ENCODE results near the gene SAMD10. TPM values are rescaled to one million over a fixed set of nuclear protein-coding genes. Genes with fewer than 3 reads are reported as not detected.

The SAMD10 gene
- total and polyA plus RNA-seq, 2 experiments from 2014 or later: 1.6 to 11.0 TPM

- Histone ChIP-seq H3K4me2 (no peak overlapping the region), H3K36me3 (replicated peaks; ENCODE audit: insufficient read depth, low read depth) (no peaks in the 10 kb centered on the region)
- WGBS (ENCODE audit: low lambda C conversion rate, missing lambda C conversion rate): 97% methylated on average over 18 of the region's 18 CpGs
Observed at GRCh38 chr20:64025101-64025825, 45.8 kb upstream of the SAMD10 start.

GRCh38 chr20:64024141-64024990, 44.9 kb upstream of the SAMD10 start:
- no peak overlapping the region for H3K27ac ChIP-seq
- TF ChIP-seq EZH2phosphoT487 (IDR thresholded peaks at IDR 0.05; ENCODE audit: low read depth, severe bottlenecking, unreplicated experiment) (no peak), CTCF (IDR thresholded peaks at IDR 0.05; ENCODE audit: poor library complexity) (no peak), EZH2 (IDR thresholded peaks at IDR 0.05; ENCODE audit: borderline replicate concordance) (no peak)
- no peaks in the 10 kb centered on the region for H3K9me2 ChIP-seq (replicated peaks; ENCODE audit: insufficient read depth)
- H3K4me2 ChIP-seq: no peak overlapping the region
- H3K4me1 ChIP-seq (ENCODE audit: insufficient read depth): peaks cover 5% of the 10 kb centered on the region
- no peaks in the 10 kb centered on the region for H3K9me3 ChIP-seq (ENCODE audit: low read depth)
- H2AFZ ChIP-seq: no peak overlapping the region
- H3K27me3 ChIP-seq: no peaks in the 10 kb centered on the region
- 65% methylated on average over 17 of the region's 17 CpGs for WGBS (ENCODE audit: low lambda C conversion rate, missing lambda C conversion rate)
- no peaks in the 10 kb centered on the region for H3K79me2 ChIP-seq
- peak; percentile 72 for DNase-seq (ENCODE audit: low spot score)
- H4K20me1 ChIP-seq (ENCODE audit: insufficient read depth, poor library complexity, severe bottlenecking): peaks cover 7% of the 10 kb centered on the region
- H3K4me3 ChIP-seq: no peak overlapping the region
- no peaks in the 10 kb centered on the region for H3K36me3 ChIP-seq (replicated peaks; ENCODE audit: insufficient read depth, low read depth)

More at GRCh38 chr20:64025101-64025825, 45.8 kb upstream of the SAMD10 start:
- Histone ChIP-seq H3K4me3 (no peak overlapping the region), H4K20me1 (ENCODE audit: insufficient read depth, poor library complexity, severe bottlenecking) (peaks cover 12% of the 10 kb centered on the region), H3K4me1 (ENCODE audit: insufficient read depth) (peaks cover 5% of the 10 kb centered on the region), H3K9me3 (ENCODE audit: low read depth) (no peaks in the 10 kb centered on the region), H2AFZ (no peak overlapping the region), H3K27me3 (no peaks in the 10 kb centered on the region), H3K9me2 (replicated peaks; ENCODE audit: insufficient read depth) (no peaks in the 10 kb centered on the region), H3K27ac (no peak overlapping the region), H3K79me2 (no peaks in the 10 kb centered on the region)
- DNase-seq (ENCODE audit: low spot score): peak; percentile 2
- TF ChIP-seq EZH2phosphoT487 (IDR thresholded peaks at IDR 0.05; ENCODE audit: low read depth, severe bottlenecking, unreplicated experiment) (no peak), EZH2 (IDR thresholded peaks at IDR 0.05; ENCODE audit: borderline replicate concordance) (no peak), CTCF (IDR thresholded peaks at IDR 0.05; ENCODE audit: poor library complexity) (no peak)

GRCh38 chr20:64023361-64024140, 44.1 kb upstream of the SAMD10 start:
- WGBS (ENCODE audit: low lambda C conversion rate, missing lambda C conversion rate): 76% methylated on average over 15 of the region's 15 CpGs
- H3K27ac ChIP-seq: no peak overlapping the region

More at GRCh38 chr20:64023361-64024140, 44.1 kb upstream of the SAMD10 start:
- H3K79me2 ChIP-seq: no peaks in the 10 kb centered on the region
- no peak overlapping the region for H2AFZ ChIP-seq
- H3K27me3 ChIP-seq: no peaks in the 10 kb centered on the region
- DNase-seq (ENCODE audit: low spot score): no peak
- no peaks in the 10 kb centered on the region for H3K9me2 ChIP-seq (replicated peaks; ENCODE audit: insufficient read depth)
- no peaks in the 10 kb centered on the region for H3K36me3 ChIP-seq (replicated peaks; ENCODE audit: insufficient read depth, low read depth)
- no peak overlapping the region for H3K4me2 ChIP-seq
- no peak overlapping the region for H3K4me3 ChIP-seq
- H3K9me3 ChIP-seq (ENCODE audit: low read depth): no peaks in the 10 kb centered on the region
- TF ChIP-seq EZH2phosphoT487 (IDR thresholded peaks at IDR 0.05; ENCODE audit: low read depth, severe bottlenecking, unreplicated experiment): no peak
- no peak for TF ChIP-seq EZH2 (IDR thresholded peaks at IDR 0.05; ENCODE audit: borderline replicate concordance)
- no peak for TF ChIP-seq CTCF (IDR thresholded peaks at IDR 0.05; ENCODE audit: poor library complexity)
- peaks cover 7% of the 10 kb centered on the region for H4K20me1 ChIP-seq (ENCODE audit: insufficient read depth, poor library complexity, severe bottlenecking)
- peaks cover 5% of the 10 kb centered on the region for H3K4me1 ChIP-seq (ENCODE audit: insufficient read depth)

Measured in hepatocyte (in vitro differentiated cells).